H9 (cell line): ENCODE results near the gene OR2AG1. TPM values are rescaled to one million over a fixed set of nuclear protein-coding genes. Genes with fewer than 3 reads are reported as not detected.

Experiments
- DNase-seq: peaks from one replicate; pipeline ENCODE4 v3.0.0-alpha.2; 2017
- H2AFZ ChIP-seq: one replicate; pipeline ENCODE4 v1.6.1; 2013; ENCODE audit warnings: mild to moderate bottlenecking, low read length, control low read depth, moderate library complexity
- H2AK5ac ChIP-seq: 2 replicates; pipeline ENCODE4 v1.6.1; 2013; ENCODE audit warnings: low read length, control low read depth, mixed read lengths; ENCODE audit not compliant: insufficient read length
- H2BK120ac ChIP-seq: one replicate; pipeline ENCODE4 v1.6.1; 2013; ENCODE audit warnings: low read depth, mild to moderate bottlenecking, low read length, control low read depth, inconsistent platforms; ENCODE audit not compliant: poor library complexity, severe bottlenecking
- H2BK12ac ChIP-seq: 2 replicates; pipeline ENCODE4 v1.6.1; 2013; ENCODE audit warnings: low read length, control low read depth, mixed read lengths, low read depth; ENCODE audit not compliant: insufficient read length
- H2BK15ac ChIP-seq: 2 replicates; pipeline ENCODE4 v1.6.1; 2013; ENCODE audit warnings: low read depth, low read length, control low read depth
- H2BK20ac ChIP-seq: one replicate; pipeline ENCODE4 v1.6.1; 2013; ENCODE audit warnings: low read depth, mild to moderate bottlenecking, low read length, control low read depth, inconsistent platforms; ENCODE audit not compliant: poor library complexity, severe bottlenecking
- H2BK5ac ChIP-seq: 2 replicates; pipeline ENCODE4 v1.6.1; 2013; ENCODE audit warnings: low read length, control low read depth, mixed read lengths; ENCODE audit not compliant: insufficient read length
- H3K14ac ChIP-seq: 2 replicates; pipeline ENCODE4 v1.6.1; 2013; ENCODE audit warnings: low read length, control low read depth; ENCODE audit not compliant: insufficient read depth
- H3K18ac ChIP-seq: 2 replicates; pipeline ENCODE4 v1.6.1; 2013; ENCODE audit warnings: low read depth, mild to moderate bottlenecking, mixed read lengths, low read length, control low read depth; ENCODE audit not compliant: insufficient read length
- H3K23ac ChIP-seq: 2 replicates; pipeline ENCODE4 v1.6.1; 2013; ENCODE audit warnings: low read length, control low read depth, mixed read lengths, low read depth; ENCODE audit not compliant: insufficient read length
- H3K23me2 ChIP-seq: 2 replicates; pipeline ENCODE4 v1.6.1; 2013; ENCODE audit warnings: low read depth, mild to moderate bottlenecking, mixed read lengths, low read length, control low read depth; ENCODE audit not compliant: insufficient read length, poor library complexity, severe bottlenecking
- H3K27ac ChIP-seq: 2 replicates; pipeline ENCODE4 v1.5.1; 2013; ENCODE audit warnings: low read length, control low read depth, mixed read lengths, low read depth; ENCODE audit not compliant: insufficient read length
- H3K27me3 ChIP-seq: 2 replicates; pipeline ENCODE4 v1.6.1; 2013; ENCODE audit warnings: low read length, control low read depth, inconsistent platforms; ENCODE audit not compliant: insufficient read depth
- H3K4ac ChIP-seq: 2 replicates; pipeline ENCODE4 v1.6.1; 2013; ENCODE audit warnings: low read depth, mild to moderate bottlenecking, control low read depth, inconsistent platforms, low read length, moderate library complexity
- H3K4me1 ChIP-seq: 2 replicates; pipeline ENCODE4 v1.6.1; 2013; ENCODE audit warnings: low read length, control low read depth, inconsistent platforms; ENCODE audit not compliant: insufficient read depth
- H3K4me2 ChIP-seq: 2 replicates; pipeline ENCODE4 v1.6.1; 2013; ENCODE audit warnings: low read length, control low read depth, mixed read lengths; ENCODE audit not compliant: insufficient read length, insufficient read depth
- H3K56ac ChIP-seq: 2 replicates; pipeline ENCODE4 v1.6.1; 2013; ENCODE audit warnings: low read depth, mild to moderate bottlenecking, mixed read lengths, low read length, control low read depth; ENCODE audit not compliant: insufficient read length
- H3K79me1 ChIP-seq: 2 replicates; pipeline ENCODE4 v1.6.1; 2013; ENCODE audit warnings: low read depth, mild to moderate bottlenecking, moderate library complexity, low read length, control low read depth, inconsistent platforms; ENCODE audit not compliant: insufficient read depth, poor library complexity, severe bottlenecking
- H3K79me2 ChIP-seq: 2 replicates; pipeline ENCODE4 v1.6.1; 2013; ENCODE audit warnings: low read length, control low read depth, inconsistent platforms; ENCODE audit not compliant: insufficient read depth
- H3K9ac ChIP-seq: 2 replicates; pipeline ENCODE4 v1.6.1; 2013; ENCODE audit warnings: low read length, control low read depth, mixed read lengths; ENCODE audit not compliant: insufficient read length; ENCODE audit errors: extremely low read depth
- H3K9me3 ChIP-seq: one replicate; pipeline ENCODE4 v1.6.1; 2013; ENCODE audit warnings: low read depth, low read length, inconsistent platforms; ENCODE audit not compliant: control insufficient read depth
- H3T11ph ChIP-seq: one replicate; pipeline ENCODE4 v1.6.1; 2013; ENCODE audit warnings: mild to moderate bottlenecking, low read length, control low read depth, inconsistent platforms
- H4K20me1 ChIP-seq: one replicate; pipeline ENCODE4 v1.6.1; 2013; ENCODE audit not compliant: control insufficient read depth, insufficient read length, insufficient read depth
- H4K5ac ChIP-seq: 2 replicates; pipeline ENCODE4 v1.6.1; 2013; ENCODE audit warnings: low read depth, mild to moderate bottlenecking, mixed read lengths, low read length, control low read depth; ENCODE audit not compliant: insufficient read length
- H4K8ac ChIP-seq: replicated peaks from 2 replicates; pipeline ENCODE4 v1.6.1; 2013; ENCODE audit warnings: low read length, control low read depth, mixed read lengths, low read depth; ENCODE audit not compliant: insufficient read length
- H4K91ac ChIP-seq: 2 replicates; pipeline ENCODE4 v1.6.1; 2013; ENCODE audit warnings: low read depth, mild to moderate bottlenecking, moderate library complexity, mixed read lengths, low read length, control low read depth; ENCODE audit not compliant: insufficient read length
- H3K27ac Mint-ChIP-seq, 3 experiments: 2 replicates in 2 of 3; 3 replicates in 1 of 3; pipeline ENCODE4 v1.8.0; 2020 to 2021; ENCODE audit warnings: mixed read lengths in 3 of 3, mild to moderate bottlenecking in 1 of 3, moderate library complexity in 1 of 3
- H3K27me3 Mint-ChIP-seq: 2 replicates; pipeline ENCODE4 v1.8.0; 2021; ENCODE audit warnings: low read depth, mild to moderate bottlenecking, moderate library complexity, mixed read lengths
- H3K36me3 Mint-ChIP-seq, 3 experiments: 2 replicates in 2 of 3; 3 replicates in 1 of 3; pipeline ENCODE4 v1.8.0; 2020 to 2021; ENCODE audit warnings: low read depth in 3 of 3, mixed read lengths in 3 of 3; ENCODE audit not compliant: insufficient read depth in 1 of 3
- H3K4me1 Mint-ChIP-seq, 2 experiments: 2 replicates each; pipeline ENCODE4 v1.8.0; 2020; ENCODE audit warnings: mixed read lengths in 2 of 2
- H3K4me3 Mint-ChIP-seq, 2 experiments: 2 replicates in 1 of 2; 3 replicates in 1 of 2; pipeline ENCODE4 v1.8.0; 2020 to 2021; ENCODE audit warnings: mild to moderate bottlenecking in 2 of 2, mixed read lengths in 2 of 2, moderate library complexity in 1 of 2
- H3K9me3 Mint-ChIP-seq, 2 experiments: 2 replicates in 1 of 2; 3 replicates in 1 of 2; pipeline ENCODE4 v1.8.0; 2020; ENCODE audit warnings: mild to moderate bottlenecking in 2 of 2, mixed read lengths in 2 of 2, moderate library complexity in 1 of 2
- WGBS: extraction: QIAGEN DNeasy Blood & Tissue Kit; methylation state at CpG from one replicate; pipeline ENCODE4 v1.1.7; 2013; ENCODE audit warnings: missing lambda C conversion rate, low lambda C conversion rate, mixed read lengths; ENCODE audit not compliant: insufficient read length; ENCODE audit errors: extremely low coverage; 5-methylcytosine and 5-hydroxymethylcytosine counted together
- total RNA-seq: library from RNA; stranded (reverse); gene quantifications from 2 replicates; pipeline ENCODE4 v1.2.1, GENCODE V29; 2021
- TF ChIP-seq, protein P1 (sequence below): fragments of 200-600 bp; sonication (generic); conservative IDR thresholded peaks from 3 replicates; pipeline ENCODE4 v1.8.0; 2021; ENCODE audit warnings: antibody characterized with exemption, mild to moderate bottlenecking

The OR2AG1 gene
- total RNA-seq, 1 experiment from 2014 or later: not detected

DNA sequence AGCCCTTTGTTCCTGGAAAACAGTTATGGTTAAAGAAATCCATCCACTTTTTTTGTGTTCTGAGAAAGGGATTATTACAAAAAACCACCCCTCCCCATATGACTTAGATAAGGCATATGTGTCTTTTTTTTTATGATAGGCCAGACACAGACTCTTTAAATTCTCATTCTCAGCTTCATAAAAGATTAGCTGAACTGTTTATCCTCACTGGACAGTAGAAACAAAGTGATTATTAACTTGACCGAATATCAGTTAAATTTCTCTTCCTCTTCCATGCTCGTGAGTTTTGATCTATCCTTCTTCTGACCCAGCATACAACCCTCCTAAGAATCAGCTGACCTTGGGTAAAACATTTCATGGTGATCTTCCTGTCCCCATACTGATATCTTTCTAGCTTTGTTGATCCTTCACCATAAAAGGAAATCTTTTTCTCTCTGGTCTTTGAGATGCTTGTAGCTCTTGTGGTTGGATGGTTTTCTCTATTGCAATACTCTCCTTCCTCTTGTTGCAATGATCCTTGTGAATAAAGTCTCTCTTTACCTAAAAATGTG, 37.3 kb upstream of the OR2AG1 start:
- Histone ChIP-seq H3K79me1 (no peaks in the 10 kb centered on the region), H2AK5ac (no peak overlapping the region), H3K4me2 (no peak overlapping the region), H3K27me3 (no peaks in the 10 kb centered on the region), H3K4me1 (no peaks in the 10 kb centered on the region), H3K18ac (no peak overlapping the region), H2AFZ (no peak overlapping the region), H2BK15ac (no peak overlapping the region), H2BK120ac (no peak overlapping the region), H4K20me1 (no peaks in the 10 kb centered on the region), H2BK5ac (no peak overlapping the region), H3K56ac (no peak overlapping the region), H3K23ac (no peak overlapping the region), H3K27ac (no peak overlapping the region), H3K9ac (no peak overlapping the region), H2BK20ac (no peak overlapping the region), H4K91ac (no peak overlapping the region), H3K79me2 (no peaks in the 10 kb centered on the region), H4K5ac (no peak overlapping the region), H3K9me3 (no peaks in the 10 kb centered on the region), H3K4ac (no peak overlapping the region), H3K23me2 (no peaks in the 10 kb centered on the region), H3T11ph (no peak overlapping the region), H4K8ac (no peak overlapping the region), H2BK12ac (no peak overlapping the region), H3K14ac (no peak overlapping the region)
- Mint-ChIP-seq H3K9me3 (no peaks in the 10 kb centered on the region; a peak in 1 of 5 replicates), H3K4me1 (no peaks in the 10 kb centered on the region), H3K4me3 (no peak overlapping the region), H3K27me3 (no peaks in the 10 kb centered on the region), H3K36me3 (no peaks in the 10 kb centered on the region), H3K27ac (no peak overlapping the region)
- no peak for DNase-seq
- TF ChIP-seq, protein P1, sequence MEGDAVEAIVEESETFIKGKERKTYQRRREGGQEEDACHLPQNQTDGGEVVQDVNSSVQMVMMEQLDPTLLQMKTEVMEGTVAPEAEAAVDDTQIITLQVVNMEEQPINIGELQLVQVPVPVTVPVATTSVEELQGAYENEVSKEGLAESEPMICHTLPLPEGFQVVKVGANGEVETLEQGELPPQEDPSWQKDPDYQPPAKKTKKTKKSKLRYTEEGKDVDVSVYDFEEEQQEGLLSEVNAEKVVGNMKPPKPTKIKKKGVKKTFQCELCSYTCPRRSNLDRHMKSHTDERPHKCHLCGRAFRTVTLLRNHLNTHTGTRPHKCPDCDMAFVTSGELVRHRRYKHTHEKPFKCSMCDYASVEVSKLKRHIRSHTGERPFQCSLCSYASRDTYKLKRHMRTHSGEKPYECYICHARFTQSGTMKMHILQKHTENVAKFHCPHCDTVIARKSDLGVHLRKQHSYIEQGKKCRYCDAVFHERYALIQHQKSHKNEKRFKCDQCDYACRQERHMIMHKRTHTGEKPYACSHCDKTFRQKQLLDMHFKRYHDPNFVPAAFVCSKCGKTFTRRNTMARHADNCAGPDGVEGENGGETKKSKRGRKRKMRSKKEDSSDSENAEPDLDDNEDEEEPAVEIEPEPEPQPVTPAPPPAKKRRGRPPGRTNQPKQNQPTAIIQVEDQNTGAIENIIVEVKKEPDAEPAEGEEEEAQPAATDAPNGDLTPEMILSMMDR: no peak
- no CpG with 5 or more reads among the region's 2 CpGs for WGBS
